ENCODE measurements around the gene IRAK3.

IRAK3 gene

GRCh38 chr12:66236969-66237368, 48.0 kb downstream of the IRAK3 start:
- TF ChIP-seq Cebpa-rat (IDR thresholded peaks at IDR 0.05), result no peak
- Histone ChIP-seq H3K4me3 (no peak overlapping the region), H3K9me3 (no peaks in the 10 kb centered on the region), H3K4me2 (no peak overlapping the region), H3K9ac (no peak overlapping the region), H4K20me1 (no peaks in the 10 kb centered on the region), H3K27ac (no peak overlapping the region), H3K36me3 (no peaks in the 10 kb centered on the region), H3K27me3 (peaks cover 31% of the 10 kb centered on the region), H3K4me1 (no peaks in the 10 kb centered on the region)

- no peaks in the 10 kb centered on the region for H3K4me1 ChIP-seq
- H3K9ac ChIP-seq, result no peak overlapping the region
- no peak for TF ChIP-seq Cebpa-rat (IDR thresholded peaks at IDR 0.05)
- no peak overlapping the region for H3K4me3 ChIP-seq
- H4K20me1 ChIP-seq, result no peaks in the 10 kb centered on the region
- H3K36me3 ChIP-seq, result no peaks in the 10 kb centered on the region
- H3K27me3 ChIP-seq, result peaks cover 31% of the 10 kb centered on the region
- H3K4me2 ChIP-seq, result no peak overlapping the region
- no peaks in the 10 kb centered on the region for H3K9me3 ChIP-seq
- no peak overlapping the region for H3K27ac ChIP-seq
These were observed 48.6 kb downstream of the IRAK3 start for GRCh38 chr12:66237505-66238175.

DNA sequence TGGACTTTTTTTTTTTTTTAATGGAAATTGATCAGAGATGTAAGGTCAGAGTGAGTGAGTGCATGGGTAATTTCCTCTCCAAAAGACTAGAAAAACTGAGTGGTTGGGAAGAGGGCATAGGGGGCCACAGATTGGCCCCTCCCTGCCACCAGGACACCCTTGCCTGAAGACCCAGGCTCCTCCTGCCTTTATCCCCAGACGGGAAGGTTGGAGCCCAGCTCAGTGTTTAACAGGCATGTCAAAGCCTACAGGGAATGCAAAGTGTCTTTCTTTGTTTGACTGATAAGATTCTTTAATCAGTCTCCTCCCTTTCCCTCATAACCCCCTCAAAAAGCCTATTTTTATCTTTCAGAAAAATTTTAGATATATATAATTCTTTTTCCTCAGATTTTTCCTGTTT, 50.3 kb downstream of the IRAK3 start:
- no peak overlapping the region for H3K27ac ChIP-seq
- H3K27me3 ChIP-seq, result peaks cover 28% of the 10 kb centered on the region
- no peaks in the 10 kb centered on the region for H3K36me3 ChIP-seq
- H3K4me1 ChIP-seq, result no peaks in the 10 kb centered on the region
- no peaks in the 10 kb centered on the region for H3K9me3 ChIP-seq
- no peak for TF ChIP-seq Cebpa-rat (IDR thresholded peaks at IDR 0.05)
- H4K20me1 ChIP-seq, result no peaks in the 10 kb centered on the region
- no peak overlapping the region for H3K4me2 ChIP-seq
- no peak overlapping the region for H3K9ac ChIP-seq
- no peak overlapping the region for H3K4me3 ChIP-seq

DNA sequence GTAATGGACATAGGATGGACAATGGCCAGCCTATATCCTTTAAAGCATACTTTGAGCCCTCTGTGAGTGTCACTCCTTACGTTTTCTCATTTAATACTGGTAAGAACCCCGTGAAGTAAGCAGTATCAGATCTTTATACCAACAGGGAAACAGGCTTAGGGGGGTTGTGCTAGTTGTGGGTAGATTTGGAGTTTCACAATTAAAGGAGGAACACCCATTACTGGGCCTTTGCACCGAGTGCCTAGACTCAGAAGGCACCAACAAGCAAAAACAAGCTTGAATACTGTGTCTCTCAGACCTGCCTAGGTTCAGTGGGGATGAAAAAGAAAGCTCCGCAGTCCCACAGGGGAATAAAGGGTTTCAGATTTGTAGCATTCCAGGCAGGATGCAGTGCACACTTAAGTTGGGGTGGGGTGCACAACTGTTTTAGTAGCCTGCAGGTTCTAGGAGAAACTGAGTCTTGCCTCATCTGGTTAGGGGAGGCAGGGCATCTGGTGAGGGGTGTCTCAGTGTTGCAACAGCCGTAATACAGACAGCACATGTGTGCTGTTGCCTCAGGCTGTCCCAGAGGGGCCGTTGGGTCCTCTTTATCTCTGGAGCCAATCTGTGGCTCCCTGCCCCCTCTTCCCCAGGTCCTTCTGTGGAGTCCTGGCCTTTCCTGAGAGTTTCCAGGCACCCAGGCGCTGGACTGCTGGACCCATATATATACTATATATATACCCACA, 51.2 kb downstream of the IRAK3 start:
- Histone ChIP-seq H3K36me3 (no peaks in the 10 kb centered on the region), H3K9ac (no peak overlapping the region), H3K4me3 (no peak overlapping the region), H3K4me2 (no peak overlapping the region), H4K20me1 (no peaks in the 10 kb centered on the region), H3K27ac (no peak overlapping the region), H3K4me1 (no peaks in the 10 kb centered on the region), H3K27me3 (peaks cover 18% of the 10 kb centered on the region), H3K9me3 (no peaks in the 10 kb centered on the region)
- no peak for TF ChIP-seq Cebpa-rat (IDR thresholded peaks at IDR 0.05)

- no peaks in the 10 kb centered on the region for H3K36me3 ChIP-seq
- no peaks in the 10 kb centered on the region for H3K9me3 ChIP-seq
- no peak overlapping the region for H3K4me3 ChIP-seq
- no peaks in the 10 kb centered on the region for H3K4me1 ChIP-seq
- H3K27ac ChIP-seq, result no peak overlapping the region
- H3K27me3 ChIP-seq, result peaks cover 8% of the 10 kb centered on the region
- no peak overlapping the region for H3K4me2 ChIP-seq
- no peak overlapping the region for H3K9ac ChIP-seq
- H4K20me1 ChIP-seq, result no peaks in the 10 kb centered on the region
- TF ChIP-seq Cebpa-rat (IDR thresholded peaks at IDR 0.05), result no peak
These were observed 52.3 kb downstream of the IRAK3 start for GRCh38 chr12:66241061-66242043.

DNA sequence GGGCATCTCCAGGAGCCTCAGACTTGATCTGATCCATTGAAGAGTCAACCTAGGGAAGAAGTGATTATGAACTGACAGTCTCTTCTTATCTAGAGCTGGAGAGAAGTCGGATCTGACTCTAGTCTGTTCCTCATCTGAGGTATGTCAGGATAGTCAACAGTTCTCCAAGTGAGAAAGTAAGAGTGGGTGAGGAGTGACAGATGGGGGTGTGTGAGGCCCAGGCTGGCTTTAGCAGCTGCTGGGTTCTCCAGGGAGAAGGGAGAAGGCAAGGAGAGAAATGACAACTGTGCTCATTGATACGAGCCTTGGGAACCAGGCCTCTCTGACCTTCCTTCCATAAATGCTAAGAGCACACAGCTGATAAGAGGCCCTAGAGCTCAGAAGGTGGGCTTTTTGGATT, 53.3 kb downstream of the IRAK3 start:
- Histone ChIP-seq H3K9ac (no peak overlapping the region), H3K4me3 (no peak overlapping the region), H3K9me3 (no peaks in the 10 kb centered on the region), H4K20me1 (no peaks in the 10 kb centered on the region), H3K27ac (no peak overlapping the region), H3K27me3 (no peaks in the 10 kb centered on the region), H3K36me3 (no peaks in the 10 kb centered on the region), H3K4me1 (no peaks in the 10 kb centered on the region), H3K4me2 (no peak overlapping the region)
- TF ChIP-seq Cebpa-rat (IDR thresholded peaks at IDR 0.05), result no peak

- Histone ChIP-seq H3K27ac (no peak overlapping the region), H3K27me3 (no peaks in the 10 kb centered on the region), H3K36me3 (no peaks in the 10 kb centered on the region), H3K4me1 (no peaks in the 10 kb centered on the region), H4K20me1 (no peaks in the 10 kb centered on the region), H3K4me3 (no peak overlapping the region), H3K4me2 (no peak overlapping the region), H3K9ac (no peak overlapping the region), H3K9me3 (no peaks in the 10 kb centered on the region)
- no peak for TF ChIP-seq Cebpa-rat (IDR thresholded peaks at IDR 0.05)
These were observed 54.9 kb downstream of the IRAK3 start for GRCh38 chr12:66243911-66244310.

- no peaks in the 10 kb centered on the region for H3K4me1 ChIP-seq
- H3K4me2 ChIP-seq, result no peak overlapping the region
- TF ChIP-seq Cebpa-rat (IDR thresholded peaks at IDR 0.05), result no peak
- H4K20me1 ChIP-seq, result no peaks in the 10 kb centered on the region
- H3K9me3 ChIP-seq, result no peaks in the 10 kb centered on the region
- no peaks in the 10 kb centered on the region for H3K36me3 ChIP-seq
- no peak overlapping the region for H3K27ac ChIP-seq
- no peaks in the 10 kb centered on the region for H3K27me3 ChIP-seq
- H3K4me3 ChIP-seq, result no peak overlapping the region
- H3K9ac ChIP-seq, result no peak overlapping the region
These were observed 55.4 kb downstream of the IRAK3 start for GRCh38 chr12:66244446-66244845.

DNA sequence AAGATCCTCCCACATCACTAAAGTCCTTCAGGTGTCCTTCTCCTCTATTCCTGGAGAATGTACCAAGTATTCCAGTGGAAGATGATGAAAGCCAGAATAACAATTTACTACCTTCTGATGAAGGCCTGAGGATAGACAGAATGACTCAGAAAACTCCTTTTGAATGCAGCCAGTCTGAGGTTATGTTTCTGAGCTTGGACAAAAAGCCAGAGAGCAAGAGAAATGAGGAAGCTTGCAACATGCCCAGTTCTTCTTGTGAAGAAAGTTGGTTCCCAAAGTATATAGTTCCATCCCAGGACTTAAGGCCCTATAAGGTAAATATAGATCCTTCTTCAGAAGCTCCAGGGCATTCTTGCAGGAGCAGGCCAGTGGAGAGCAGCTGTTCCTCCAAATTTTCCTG, 58.7 kb downstream of the IRAK3 start:
- H3K4me1 ChIP-seq, result no peaks in the 10 kb centered on the region
- no peak overlapping the region for H3K27ac ChIP-seq
- no peak overlapping the region for H3K4me3 ChIP-seq
- no peak overlapping the region for H3K9ac ChIP-seq
- no peaks in the 10 kb centered on the region for H4K20me1 ChIP-seq
- no peaks in the 10 kb centered on the region for H3K27me3 ChIP-seq
- no peak overlapping the region for H3K4me2 ChIP-seq
- H3K36me3 ChIP-seq, result no peaks in the 10 kb centered on the region
- no peaks in the 10 kb centered on the region for H3K9me3 ChIP-seq
- TF ChIP-seq Cebpa-rat (IDR thresholded peaks at IDR 0.05), result no peak

GRCh38 chr12:66251049-66251448, 62.0 kb downstream of the IRAK3 start:
- TF ChIP-seq Cebpa-rat (IDR thresholded peaks at IDR 0.05), result no peak
- Histone ChIP-seq H3K27me3 (no peaks in the 10 kb centered on the region), H3K9ac (no peak overlapping the region), H4K20me1 (no peaks in the 10 kb centered on the region), H3K4me1 (no peaks in the 10 kb centered on the region), H3K36me3 (no peaks in the 10 kb centered on the region), H3K4me2 (no peak overlapping the region), H3K4me3 (no peak overlapping the region), H3K9me3 (no peaks in the 10 kb centered on the region), H3K27ac (no peak overlapping the region)
